Stimulated activated CD4-positive, alpha-beta T cell treated with anti-CD3 and anti-CD28 coated beads, Interleukin-12 subunit alpha, Interleukin-12 subunit beta, amount 100 ng/mL, for 4 hours (primary cell): Measurements from ENCODE around the gene FSIP1.

Source experiments
- DNase-seq: peaks from one replicate; pipeline ENCODE4 v3.0.0-alpha.2; 2020

FSIP1 gene

DNA sequence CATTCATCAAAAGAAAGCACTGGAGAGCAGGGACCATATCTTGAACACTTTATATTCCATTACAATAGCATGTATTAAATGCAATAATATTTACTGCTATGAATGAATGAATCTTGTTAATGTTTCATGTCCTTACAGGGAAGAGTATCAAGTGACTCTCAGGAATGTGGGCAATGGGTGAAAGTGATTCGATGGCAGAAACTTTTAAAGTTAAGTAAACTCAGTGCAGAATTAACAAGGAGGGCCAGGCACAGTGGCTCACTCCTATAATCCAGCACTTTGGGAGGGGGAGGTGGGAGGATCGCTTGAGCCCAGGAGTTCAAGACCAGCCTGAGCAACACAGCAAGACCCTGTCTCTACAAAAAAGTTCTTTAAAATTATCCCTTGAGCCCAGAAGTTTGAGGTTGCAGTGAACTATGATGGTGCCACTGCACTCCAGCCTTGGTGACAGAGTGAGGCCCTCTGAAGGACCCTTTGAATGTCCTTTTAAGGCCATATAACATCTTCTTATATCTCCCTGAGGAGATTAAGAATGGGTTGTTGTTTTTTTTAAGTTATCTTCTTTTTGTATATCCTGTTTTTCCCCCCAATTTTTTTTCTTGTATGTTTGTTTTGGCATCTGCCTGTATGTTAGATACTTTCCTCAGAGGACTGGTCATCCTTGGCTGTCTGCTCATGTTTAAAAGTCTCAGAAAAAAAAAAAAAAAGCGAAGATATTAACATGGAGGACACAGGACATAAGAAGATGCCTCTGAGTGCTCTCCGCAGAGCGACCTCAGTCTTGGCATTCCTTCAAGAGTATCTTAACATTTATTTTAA, 9.6 kb upstream of the FSIP1 start:
- no peak for DNase-seq

DNA sequence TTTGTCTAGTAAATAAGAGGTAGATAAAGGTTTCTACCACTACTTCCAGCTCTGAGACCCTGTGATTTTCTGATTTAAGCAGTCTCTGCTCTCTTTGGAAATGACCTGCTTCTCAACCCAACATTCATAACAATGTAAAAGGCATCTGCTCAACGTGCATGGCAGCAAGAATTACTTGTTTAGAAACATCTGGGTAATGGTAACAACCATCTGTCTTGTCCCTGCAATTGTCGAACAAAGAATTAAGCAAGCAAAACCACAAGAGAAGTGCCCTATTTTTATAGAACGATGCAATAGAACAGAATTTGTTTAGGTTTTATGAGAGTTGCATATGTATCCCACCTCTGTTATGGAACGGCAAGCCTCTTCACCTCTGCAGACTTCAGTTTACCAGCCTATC, 7.1 kb upstream of the FSIP1 start:
- DNase-seq, result no peak

- DNase-seq, result no peak
Measured at GRCh38 chr15:39788800-39789565, 6.3 kb upstream of the FSIP1 start.

DNA sequence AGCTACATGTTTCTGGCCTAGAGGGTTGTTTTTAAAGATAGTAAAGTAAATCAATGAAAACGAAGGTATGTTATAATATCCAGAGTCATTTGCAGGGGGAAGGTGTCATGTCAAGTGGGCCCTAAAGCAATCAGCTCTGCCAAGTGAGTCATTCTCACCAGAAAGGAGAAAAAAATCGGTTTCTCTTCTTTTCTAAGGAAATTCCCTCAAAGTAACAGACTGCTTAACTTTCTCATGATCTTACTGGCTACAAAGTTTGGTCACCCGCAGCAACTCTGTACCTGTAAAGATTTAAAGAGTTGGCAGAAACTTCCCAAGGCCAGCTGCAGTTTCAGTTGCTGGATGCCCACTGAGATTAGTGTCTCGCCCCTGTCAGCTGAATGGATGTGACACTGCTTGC, 5.5 kb upstream of the FSIP1 start:
- no peak for DNase-seq

DNA sequence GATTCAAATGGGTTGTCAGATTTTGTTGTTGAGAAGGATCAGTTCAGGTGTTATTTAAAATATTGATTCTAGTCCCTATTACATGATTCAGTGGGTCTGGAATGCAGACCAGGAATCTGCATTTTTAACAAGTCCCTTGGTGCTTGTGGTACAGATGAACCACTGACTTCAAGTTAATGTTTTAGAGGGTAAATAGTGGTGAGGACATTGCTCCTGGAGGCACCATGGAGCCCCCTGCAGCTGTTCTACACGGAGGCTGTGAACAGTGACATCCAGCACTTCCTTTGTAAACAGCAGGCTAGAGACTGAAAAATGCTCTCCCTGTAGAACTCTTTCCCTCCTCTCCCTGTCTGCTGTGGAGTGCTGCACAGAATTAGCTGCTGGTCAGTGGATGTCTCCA, 4.8 kb upstream of the FSIP1 start:
- DNase-seq, result no peak

GRCh38 chr15:39786447-39787056, 3.9 kb upstream of the FSIP1 start:
- DNase-seq, result no peak

- no peak for DNase-seq
Measured at GRCh38 chr15:39785841-39786240, 3.2 kb upstream of the FSIP1 start.

GRCh38 chr15:39785139-39785538, 2.5 kb upstream of the FSIP1 start:
- no peak for DNase-seq

DNA sequence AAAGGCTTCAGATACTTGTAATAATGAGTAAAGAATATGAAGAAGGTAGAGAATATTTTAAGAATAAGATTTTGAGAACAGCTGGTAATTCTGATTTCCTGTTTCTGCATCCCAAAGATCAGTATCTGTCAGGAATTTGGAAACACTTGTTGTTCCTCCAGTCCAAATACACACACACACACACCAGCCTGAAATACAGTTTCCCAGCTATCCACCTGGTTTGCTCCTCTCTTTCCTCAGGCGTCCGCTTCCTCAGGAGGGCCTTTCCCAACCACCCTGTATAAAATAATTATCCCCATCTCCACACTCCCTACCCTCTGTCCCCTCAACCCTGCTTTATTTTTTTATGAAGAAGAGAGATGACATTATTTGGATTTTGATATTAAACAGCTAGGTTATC, 2.0 kb upstream of the FSIP1 start:
- DNase-seq, result no peak

- DNase-seq, result no peak
Measured at GRCh38 chr15:39784125-39784524, 1.5 kb upstream of the FSIP1 start.

GRCh38 chr15:39783244-39783820, 691 bp upstream of the FSIP1 start:
- no peak for DNase-seq

- no peak for DNase-seq
Measured at GRCh38 chr15:39781967-39782302, 706 bp downstream of the FSIP1 start.

GRCh38 chr15:39781147-39781966, 1.3 kb downstream of the FSIP1 start:
- no peak for DNase-seq

DNA sequence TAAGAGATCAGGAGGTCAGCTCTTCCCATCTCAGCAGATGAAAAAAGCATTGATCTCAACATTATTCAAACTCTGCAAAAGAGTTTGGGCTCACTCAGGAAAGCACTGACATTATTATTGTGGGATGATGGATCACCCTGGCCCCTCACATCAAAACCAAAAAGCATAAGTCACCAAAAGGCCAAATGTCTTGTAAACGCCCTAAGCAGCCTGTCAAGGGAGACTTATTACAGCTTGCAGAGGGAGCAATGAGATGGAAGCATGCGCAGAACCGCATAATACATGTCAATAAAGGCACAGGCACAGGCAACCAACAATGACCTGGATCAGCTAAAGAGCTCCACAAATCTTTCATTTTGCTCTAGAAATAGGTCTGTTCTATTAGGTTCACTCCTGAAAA, 4.6 kb downstream of the FSIP1 start:
- DNase-seq, result no peak

- DNase-seq, result no peak
Measured at GRCh38 chr15:39777496-39777895, 5.1 kb downstream of the FSIP1 start.

DNA sequence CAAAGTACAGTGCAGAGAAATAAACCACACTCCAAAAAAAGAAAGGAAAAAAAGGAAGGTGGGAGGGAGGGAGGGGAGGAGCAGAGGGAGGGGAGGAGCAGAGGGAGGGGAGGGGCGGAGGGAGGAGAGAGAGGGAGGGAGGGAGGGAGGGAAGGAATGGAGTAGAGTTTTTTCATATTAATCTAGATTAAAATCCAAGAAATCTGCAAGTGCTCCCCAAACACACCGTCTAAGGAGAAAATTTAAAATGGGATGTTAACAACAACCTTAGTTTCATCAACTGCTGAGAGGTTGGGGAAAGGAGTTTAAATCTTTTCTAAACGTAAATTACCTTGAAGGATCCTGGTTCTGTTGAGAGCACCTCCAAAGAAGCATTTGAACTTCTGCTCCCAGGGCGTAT, 6.6 kb downstream of the FSIP1 start:
- DNase-seq, result no peak

- no peak for DNase-seq
Measured at GRCh38 chr15:39774688-39775267, 7.9 kb downstream of the FSIP1 start.

- no peak for DNase-seq
Measured at GRCh38 chr15:39770748-39771689, 11.6 kb downstream of the FSIP1 start.

GRCh38 chr15:39767921-39768320, 14.7 kb downstream of the FSIP1 start:
- no peak for DNase-seq

DNA sequence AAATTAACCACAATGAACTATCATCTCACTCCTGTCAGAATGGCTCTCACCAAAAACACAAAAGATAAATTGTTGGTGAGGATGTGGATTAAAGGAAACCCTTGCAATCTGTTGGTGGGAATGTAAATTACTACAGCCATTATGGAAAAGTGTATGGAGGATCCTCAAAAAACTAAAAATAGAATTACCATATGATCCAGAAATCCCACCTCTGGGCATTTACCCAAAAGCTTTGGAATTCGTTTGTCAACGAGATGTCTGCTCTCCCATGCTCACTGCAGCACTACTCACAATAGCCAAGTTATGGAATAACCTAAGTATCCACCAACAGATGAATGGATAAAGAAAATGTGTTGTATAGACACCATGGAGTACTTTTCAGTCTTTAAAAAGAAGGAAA, 21.6 kb downstream of the FSIP1 start:
- no peak for DNase-seq

DNA sequence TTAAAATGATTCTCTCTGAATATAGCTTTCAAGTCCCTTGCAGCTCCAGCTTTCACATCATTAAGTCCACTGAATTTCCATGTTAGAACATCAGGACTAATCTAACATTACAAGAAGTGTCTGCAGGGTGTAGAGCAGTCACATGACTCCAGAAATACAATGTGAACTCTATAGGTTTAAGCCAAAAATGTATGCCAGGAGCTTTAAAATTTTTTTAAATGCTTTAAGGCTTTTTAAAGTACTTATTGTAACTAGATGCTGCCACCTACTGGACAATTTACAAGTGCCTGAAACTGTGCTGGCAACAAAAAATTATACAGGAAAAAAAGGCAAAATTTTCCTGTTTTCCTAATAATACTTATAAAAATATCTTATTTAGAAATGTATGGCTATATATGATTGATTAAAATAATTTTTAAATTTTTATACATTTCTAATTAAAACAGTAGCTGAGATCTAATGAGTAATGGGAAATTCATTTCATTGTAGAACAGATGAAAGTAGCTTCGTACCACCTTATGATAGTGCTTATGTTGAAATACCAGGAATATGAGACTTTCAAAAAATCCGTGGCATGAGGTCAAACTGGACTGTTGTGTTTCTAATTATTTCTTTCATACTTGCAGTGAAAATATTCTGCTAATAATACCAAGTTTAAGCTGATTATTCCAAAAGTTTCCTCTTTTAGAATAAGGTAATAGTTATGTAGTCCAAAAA, 25.7 kb downstream of the FSIP1 start:
- DNase-seq, result no peak
